Sigmoid colon (tissue), 7 donors: ENCODE results near the gene SATB2. TPM values are rescaled to one million over a fixed set of nuclear protein-coding genes. Genes with fewer than 3 reads are reported as not detected.

Experiments
- DNase-seq: peaks from one replicate; pipeline ENCODE4 v3.0.0-alpha.2; 2019
- H3K27ac ChIP-seq, 4 donors: fragments of 200-600 bp; sonication (generic); one replicate each; pipeline ENCODE4 v1.5.1; 2016 to 2019; ENCODE audit warnings: mild to moderate bottlenecking in 1 of 4
- H3K27me3 ChIP-seq, 3 donors: fragments of 200-600 bp; sonication (generic); one replicate each; pipeline ENCODE4 v1.5.1; 2019; ENCODE audit warnings: mild to moderate bottlenecking in 1 of 3
- H3K36me3 ChIP-seq, 4 donors: fragments of 200-600 bp; sonication (generic); one replicate each; pipeline ENCODE4 v1.5.1; 2016 to 2019
- H3K4me1 ChIP-seq, 4 donors: fragments of 200-600 bp; sonication (generic); one replicate each; pipeline ENCODE4 v1.5.1; 2017 to 2019
- H3K4me3 ChIP-seq, 4 donors: fragments of 200-600 bp; sonication (generic); one replicate each; pipeline ENCODE4 v1.5.1; 2017 to 2019; ENCODE audit warnings: mild to moderate bottlenecking in 2 of 4, moderate library complexity in 1 of 4
- H3K9me3 ChIP-seq, 4 donors: fragments of 200-600 bp in 3 of 4; sonication (generic) in 3 of 4; one replicate each; pipeline versions ENCODE4 v1.5.1 to v1.6.1; 2013 to 2019
- CTCF ChIP-seq, 4 experiments: fragments of 450-650 bp in 3 of 4; fragments of 200-600 bp in 1 of 4; IDR thresholded peaks; one replicate each; pipeline ENCODE4 v1.5.1; 2016 to 2019; ENCODE audit warnings: antibody characterized with exemption in 4 of 4, mild to moderate bottlenecking in 3 of 4, moderate library complexity in 2 of 4
- EP300 ChIP-seq, 4 donors: sonication (generic); formaldehyde crosslinking; IDR thresholded peaks; one replicate each; pipeline ENCODE4 v1.6.1; 2017; ENCODE audit warnings: antibody characterized with exemption in 4 of 4
- POLR2A ChIP-seq, 2 donors: fragments of 450-650 bp; IDR thresholded peaks; one replicate each; pipeline ENCODE4 v1.6.1; 2016; ENCODE audit warnings: antibody characterized with exemption in 2 of 2, mild to moderate bottlenecking in 2 of 2, moderate library complexity in 2 of 2
- POLR2AphosphoS5 ChIP-seq, 4 donors: sonication (generic); formaldehyde crosslinking; IDR thresholded peaks; one replicate each; pipeline ENCODE4 v1.6.1; 2017; ENCODE audit warnings: antibody characterized with exemption in 4 of 4
- WGBS, 2 donors: extraction: QIAGEN DNeasy Blood & Tissue Kit; methylation state at CpG; one replicate each; pipeline ENCODE4 v1.1.7; 2013; 5-methylcytosine and 5-hydroxymethylcytosine counted together
- intact Hi-C: fragments of 100-400 bp; cut with DNase I; formaldehyde crosslinking; loops from one replicate; pipeline ENCODE4 v1.15.1; 2023
- polyA plus RNA-seq, 3 donors: library from polyadenylated mRNA; stranded (reverse); fragments of 200-250 nt; gene quantifications; one replicate each; pipeline ENCODE4 v1.2.3, GENCODE V29; 2013
- total RNA-seq, 4 donors: library from RNA; depleted of rRNA; stranded (reverse); fragments of >200 nt; gene quantifications; one replicate each; pipeline ENCODE4 v1.1.0, GENCODE V29; 2016
- donor health status: healthy with polysubstance abuse.
- donor health status: Bipolar disorder and iron deficiency.
- donor health status: healthy.

SATB2 gene
- total and polyA plus RNA-seq, 7 donors = 0.95 to 43.7 (median 5.8) TPM

GRCh38 chr2:199395311-199395710 lies 62.4 kb downstream of the SATB2 start:
- Histone ChIP-seq H3K4me3 (no peak overlapping the region), H3K4me1 (no peaks in the 10 kb centered on the region), H3K9me3 (no peaks in the 10 kb centered on the region), H3K36me3 (no peaks in the 10 kb centered on the region), H3K27ac (no peak overlapping the region), H3K27me3 (no peaks in the 10 kb centered on the region)
- DNase-seq = no peak
- no peak for TF ChIP-seq POLR2A (IDR thresholded peaks at IDR 0.05)
- no peak for TF ChIP-seq POLR2AphosphoS5 (IDR thresholded peaks at IDR 0.05)
- TF ChIP-seq CTCF (IDR thresholded peaks at IDR 0.05) = no peak
- TF ChIP-seq EP300 (IDR thresholded peaks at IDR 0.05) = no peak
- intact Hi-C loops = no loop called here

- no peak for DNase-seq
These were observed 65.4 kb downstream of the SATB2 start for GRCh38 chr2:199392363-199392762.

GRCh38 chr2:199388728-199389268 lies 68.9 kb downstream of the SATB2 start:
- TF ChIP-seq CTCF (IDR thresholded peaks at IDR 0.05) = no peak
- no peak for TF ChIP-seq POLR2AphosphoS5 (IDR thresholded peaks at IDR 0.05)
- H3K27ac ChIP-seq = no peak overlapping the region
- no peaks in the 10 kb centered on the region for H3K27me3 ChIP-seq
- 61 to 71% methylated on average over 1 of the region's 1 CpG for WGBS, 2 donors
- H3K9me3 ChIP-seq = no peaks in the 10 kb centered on the region
- intact Hi-C loops = no loop called here
- DNase-seq = no peak
- no peaks in the 10 kb centered on the region for H3K4me1 ChIP-seq
- no peak overlapping the region for H3K4me3 ChIP-seq
- H3K36me3 ChIP-seq = no peaks in the 10 kb centered on the region

More at GRCh38 chr2:199392363-199392762, 65.4 kb downstream of the SATB2 start:
- no peak overlapping the region for H3K4me3 ChIP-seq
- 24 to 65% methylated on average over 1 of the region's 1 CpG for WGBS, 2 donors
- intact Hi-C loops = no loop called here
- H3K27ac ChIP-seq = no peak overlapping the region
- TF ChIP-seq EP300 (IDR thresholded peaks at IDR 0.05) (no peak), CTCF (IDR thresholded peaks at IDR 0.05) (no peak), POLR2AphosphoS5 (IDR thresholded peaks at IDR 0.05) (no peak), POLR2A (IDR thresholded peaks at IDR 0.05) (no peak)
- no peaks in the 10 kb centered on the region for H3K9me3 ChIP-seq
- H3K27me3 ChIP-seq = no peaks in the 10 kb centered on the region
- no peaks in the 10 kb centered on the region for H3K36me3 ChIP-seq
- H3K4me1 ChIP-seq = no peaks in the 10 kb centered on the region

- WGBS, 2 donors = 78 to 88% methylated on average over 1 of the region's 1 CpG
- Histone ChIP-seq H3K4me1 (no peaks in the 10 kb centered on the region), H3K27me3 (no peaks in the 10 kb centered on the region), H3K36me3 (no peaks in the 10 kb centered on the region), H3K4me3 (no peak overlapping the region), H3K9me3 (no peaks in the 10 kb centered on the region), H3K27ac (no peak overlapping the region)
- DNase-seq = no peak
- intact Hi-C loops = no loop called here
- TF ChIP-seq POLR2AphosphoS5 (IDR thresholded peaks at IDR 0.05) (no peak), POLR2A (IDR thresholded peaks at IDR 0.05) (no peak)
These were observed 73.7 kb downstream of the SATB2 start for GRCh38 chr2:199384043-199384442.

GRCh38 chr2:199383021-199383420 lies 74.7 kb downstream of the SATB2 start:
- Histone ChIP-seq H3K27me3 (no peaks in the 10 kb centered on the region), H3K27ac (no peak overlapping the region), H3K4me1 (no peaks in the 10 kb centered on the region), H3K36me3 (no peaks in the 10 kb centered on the region), H3K4me3 (no peak overlapping the region), H3K9me3 (no peaks in the 10 kb centered on the region)
- intact Hi-C loops = no loop called here
- DNase-seq = no peak
- no peak for TF ChIP-seq POLR2A (IDR thresholded peaks at IDR 0.05)
- TF ChIP-seq CTCF (IDR thresholded peaks at IDR 0.05) = no peak
- TF ChIP-seq EP300 (IDR thresholded peaks at IDR 0.05) = no peak
- no peak for TF ChIP-seq POLR2AphosphoS5 (IDR thresholded peaks at IDR 0.05)
- 61 to 74% methylated on average over 4 of the region's 4 CpGs for WGBS, 2 donors
